Activated CD4-positive, alpha-beta T cell treated with anti-CD3 and anti-CD28 coated beads for 1 hour (primary cell): ENCODE measurements around the gene ARHGAP42.

ENCODE experiments used
- DNase-seq: peaks from one replicate; pipeline ENCODE4 v3.0.0-alpha.2; 2020

Gene ARHGAP42

DNA sequence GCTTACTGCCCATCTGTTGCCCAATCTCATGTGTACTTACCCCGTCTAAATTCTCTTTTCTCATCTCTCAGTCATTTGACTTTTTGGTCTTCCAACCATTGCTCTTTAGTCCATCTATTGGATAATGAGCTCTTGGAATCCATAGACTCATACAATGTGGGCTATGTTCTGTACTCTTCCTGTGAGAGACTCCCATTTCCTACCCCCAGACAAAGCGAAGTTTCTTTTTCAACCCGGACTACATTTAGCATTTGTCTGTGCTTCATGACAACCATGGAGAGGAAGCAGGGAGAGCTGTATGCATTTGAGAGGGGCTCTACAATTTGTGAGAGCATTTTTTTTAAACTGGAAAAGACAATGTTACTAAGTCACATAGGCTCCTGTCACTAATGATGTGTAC is 4.0 kb upstream of the ARHGAP42 start:
- no peak for DNase-seq

- DNase-seq = no peak
These were observed 2.7 kb upstream of the ARHGAP42 start for GRCh38 chr11:100684101-100685065.

DNA sequence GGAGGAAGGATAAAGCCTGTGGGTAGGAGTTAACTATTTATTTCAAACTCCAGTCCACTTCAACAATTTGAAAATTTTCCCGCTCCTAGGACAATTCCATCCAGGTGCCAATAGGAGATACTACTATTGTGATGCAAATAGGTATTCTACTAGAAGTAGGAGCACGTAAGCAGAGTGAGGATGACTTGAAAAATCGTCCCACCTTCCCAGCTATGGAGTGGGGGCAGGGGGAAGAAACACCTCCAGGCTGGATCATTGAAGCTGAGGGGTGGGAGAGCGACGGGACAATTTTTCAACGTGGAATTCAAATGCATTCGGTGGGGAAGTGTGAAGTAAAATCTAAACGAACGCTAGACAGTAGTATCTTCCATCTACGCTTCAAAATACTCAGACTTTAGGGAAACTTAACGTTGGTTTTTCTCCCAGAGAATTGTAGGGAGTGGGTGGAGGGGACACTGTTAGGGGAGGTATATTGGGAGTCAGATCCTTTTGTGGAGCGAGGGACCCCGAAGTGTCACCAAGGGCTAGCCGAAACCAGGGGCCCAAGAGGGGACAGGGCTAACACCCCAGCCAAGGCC is 523 bp upstream of the ARHGAP42 start:
- DNase-seq = no peak

GRCh38 chr11:100687630-100688395 is 725 bp downstream of the ARHGAP42 start:
- DNase-seq = no peak

GRCh38 chr11:100689141-100689540 is 2.1 kb downstream of the ARHGAP42 start:
- no peak for DNase-seq

DNA sequence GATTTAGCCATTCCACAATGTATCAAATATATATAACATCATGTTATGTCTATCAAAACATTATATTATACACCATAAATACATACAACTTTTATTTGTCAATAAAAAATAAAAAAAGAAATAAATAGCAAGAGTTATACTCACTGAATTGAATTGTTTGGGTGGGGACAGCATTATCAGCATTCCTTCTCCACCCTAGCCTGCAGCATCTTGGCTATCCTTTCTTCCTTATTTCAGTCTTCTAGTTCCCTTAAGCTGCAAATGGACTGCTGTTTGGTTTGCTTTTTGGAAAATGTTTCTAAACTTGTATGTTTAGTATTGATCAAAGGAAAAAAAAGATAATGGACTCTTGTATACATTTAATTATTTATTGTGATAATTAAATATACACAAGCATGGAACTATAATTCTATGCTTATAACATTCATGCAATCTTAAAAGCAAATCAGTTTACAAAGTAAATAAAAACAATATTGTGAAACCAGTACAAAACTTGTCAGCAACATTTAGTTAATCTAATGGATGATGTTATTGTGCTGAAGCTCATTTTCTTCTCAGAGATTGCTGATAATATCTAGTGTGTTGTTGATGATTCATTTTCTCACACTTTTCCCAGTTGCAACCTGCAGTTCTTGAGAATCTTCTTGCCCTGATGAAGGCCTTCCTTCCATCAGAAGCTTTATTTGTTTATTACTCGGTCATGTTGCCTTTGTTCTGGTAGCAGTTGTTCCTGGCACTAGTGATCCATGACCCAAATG is 5.0 kb downstream of the ARHGAP42 start:
- no peak for DNase-seq

DNA sequence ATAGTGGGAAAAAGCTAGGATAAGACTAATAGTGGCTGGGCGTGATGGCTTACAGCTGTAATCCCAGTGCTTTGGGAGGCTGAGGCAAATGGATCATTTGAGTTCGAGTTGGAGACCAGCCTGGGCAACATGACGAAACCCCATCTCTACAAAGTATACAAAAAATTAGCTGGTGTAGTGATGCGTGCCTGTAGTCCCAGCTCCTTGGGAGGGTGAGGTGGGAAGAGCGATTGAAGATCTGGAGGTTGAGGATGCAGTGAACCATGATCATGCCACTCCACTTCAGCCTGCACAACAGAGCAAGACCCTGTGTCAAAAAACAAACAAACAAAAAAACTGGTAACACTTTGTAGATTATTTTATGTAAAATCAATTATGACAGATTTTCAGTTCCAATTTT is 8.8 kb downstream of the ARHGAP42 start:
- DNase-seq = no peak

- DNase-seq = no peak
These were observed 16.1 kb downstream of the ARHGAP42 start for GRCh38 chr11:100703139-100703538.

- no peak for DNase-seq
These were observed 16.9 kb downstream of the ARHGAP42 start for GRCh38 chr11:100703801-100704575.

- DNase-seq = no peak
These were observed 18.4 kb downstream of the ARHGAP42 start for GRCh38 chr11:100705447-100705846.

DNA sequence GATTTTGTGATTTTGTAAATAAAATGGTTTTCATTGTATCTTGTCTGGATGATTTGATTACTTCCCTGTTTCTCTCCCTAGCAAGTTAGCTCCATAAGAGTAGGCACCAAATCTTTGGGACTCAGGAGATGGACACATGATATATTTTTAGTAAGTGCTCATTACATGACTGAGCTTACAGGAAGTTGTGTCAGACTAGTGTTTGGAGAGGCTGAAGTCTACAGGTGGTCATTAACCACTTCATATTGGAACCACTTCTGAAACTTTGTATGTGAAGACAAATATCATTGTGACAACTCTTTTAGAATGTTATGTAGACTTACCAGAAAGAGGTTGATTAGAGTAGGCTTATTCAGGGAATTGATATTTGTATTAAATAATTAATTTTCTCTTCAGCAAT is 19.1 kb downstream of the ARHGAP42 start:
- no peak for DNase-seq

DNA sequence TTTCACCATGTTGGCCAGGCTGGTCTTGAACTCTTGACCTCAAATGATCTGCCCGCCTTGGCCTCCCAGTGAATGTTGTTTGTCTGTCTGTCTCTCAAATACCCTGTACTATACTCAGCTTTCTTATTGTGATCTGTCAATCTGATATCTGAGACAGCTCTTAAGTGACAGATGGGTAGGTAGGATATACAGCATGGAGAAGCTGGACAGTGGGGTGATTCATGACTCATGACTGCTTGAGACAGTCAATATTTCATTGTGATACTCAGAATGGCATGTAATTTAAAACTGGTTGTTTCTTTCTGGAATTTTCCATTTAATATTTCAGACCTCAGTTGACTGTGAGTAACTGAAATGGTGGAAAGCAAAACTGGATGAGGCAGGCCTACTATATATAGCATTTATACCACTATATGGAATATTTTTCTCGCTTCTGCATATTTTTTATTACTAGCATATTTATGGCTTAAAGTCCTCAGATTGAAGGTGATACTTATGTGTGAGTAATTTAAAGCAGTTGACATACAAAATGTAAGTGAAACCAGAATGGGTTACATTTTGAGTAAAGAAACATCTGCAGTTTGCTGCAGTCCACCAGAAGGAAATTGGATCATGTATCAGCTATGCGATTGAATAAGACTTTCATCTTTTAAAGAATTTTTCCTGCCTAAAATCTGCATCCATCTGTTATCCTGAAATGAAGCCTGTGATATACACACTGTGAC is 22.3 kb downstream of the ARHGAP42 start:
- no peak for DNase-seq

DNA sequence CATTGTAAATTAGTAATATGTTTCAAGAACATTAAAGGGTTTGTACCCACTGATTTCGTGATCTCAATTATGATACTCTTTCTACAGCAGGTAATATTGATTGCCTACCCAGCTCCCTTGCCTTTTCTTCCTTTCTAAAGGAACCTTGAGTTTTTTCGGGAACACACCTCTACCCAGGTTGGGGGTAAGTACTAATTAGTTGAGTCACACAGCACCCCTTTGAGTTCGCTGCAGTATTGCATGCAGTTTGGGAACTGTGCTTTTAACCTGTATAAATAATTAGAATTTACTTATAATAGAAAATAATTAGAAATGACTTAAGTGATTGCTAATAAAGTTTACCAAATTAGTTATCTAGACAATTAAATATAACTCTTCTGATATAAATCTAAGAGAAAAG is 24.9 kb downstream of the ARHGAP42 start:
- DNase-seq = no peak

DNA sequence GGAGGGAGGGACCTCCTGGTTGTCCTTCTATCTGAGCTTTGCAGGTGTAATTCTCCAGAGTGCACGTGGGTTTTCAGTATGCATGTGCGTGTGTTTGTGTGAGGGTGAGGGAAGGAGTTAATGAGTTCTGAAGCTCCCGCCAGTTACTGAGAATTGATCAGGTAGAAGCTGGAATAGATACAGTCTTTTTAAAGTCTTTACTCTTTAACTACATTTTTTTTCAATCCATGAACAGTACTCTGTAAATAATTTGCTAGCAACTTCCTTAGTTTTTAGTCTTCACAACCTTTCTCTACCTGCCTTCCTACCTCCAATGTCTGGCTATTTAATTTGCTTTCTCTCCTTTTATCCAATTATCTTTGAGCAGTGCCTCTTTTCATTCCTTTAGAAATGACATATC is 25.5 kb downstream of the ARHGAP42 start:
- DNase-seq = no peak

- DNase-seq = no peak
These were observed 28.2 kb downstream of the ARHGAP42 start for GRCh38 chr11:100715165-100715761.

GRCh38 chr11:100716838-100717237 is 29.8 kb downstream of the ARHGAP42 start:
- DNase-seq = no peak

DNA sequence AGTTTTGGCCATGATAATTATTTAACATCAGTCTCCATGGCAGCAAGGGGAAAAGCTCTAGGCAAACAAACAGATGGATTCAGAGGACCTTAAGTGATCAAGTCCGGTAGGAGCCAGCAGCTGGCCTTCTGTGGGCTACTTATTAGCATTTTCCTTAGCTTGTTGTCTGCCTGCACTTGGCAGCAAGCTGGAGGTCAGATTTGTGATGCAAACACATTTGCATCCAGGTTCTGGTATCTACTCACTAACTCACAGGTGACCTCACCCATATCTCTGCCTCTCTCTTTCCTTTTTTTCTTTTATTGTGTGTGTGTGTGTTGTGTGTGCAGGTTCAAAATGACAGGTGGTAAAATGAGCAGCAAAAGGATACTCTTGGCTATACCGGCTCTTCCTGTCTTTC is 32.3 kb downstream of the ARHGAP42 start:
- DNase-seq = no peak

GRCh38 chr11:100719809-100720221 is 32.7 kb downstream of the ARHGAP42 start:
- DNase-seq = no peak

GRCh38 chr11:100726680-100727079 is 39.6 kb downstream of the ARHGAP42 start:
- DNase-seq = no peak

GRCh38 chr11:100727410-100727809 is 40.3 kb downstream of the ARHGAP42 start:
- no peak for DNase-seq

DNA sequence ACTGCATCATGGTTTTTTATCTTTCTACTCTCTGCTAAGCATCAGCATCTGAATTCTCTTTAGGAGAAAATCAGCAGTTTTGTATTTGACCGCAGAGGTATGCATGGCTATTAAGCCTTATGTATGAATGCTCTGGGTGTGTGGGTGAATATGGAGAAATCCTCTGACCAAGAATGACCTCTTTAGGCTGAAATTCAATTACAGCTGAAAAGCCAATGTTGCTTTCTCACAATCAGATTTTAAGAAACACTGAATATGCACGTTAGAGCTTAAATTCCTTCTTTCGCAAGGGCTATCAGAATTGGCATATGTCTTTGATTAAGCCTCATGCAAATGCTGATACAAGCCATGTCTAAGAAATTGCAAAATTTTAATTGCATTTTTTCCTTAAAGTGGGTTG is 43.2 kb downstream of the ARHGAP42 start:
- no peak for DNase-seq
